Breast epithelium (tissue), 3 donors: ENCODE results near the gene F11.

Experiments
- POLR2A ChIP-seq: fragments of 450-650 bp; IDR thresholded peaks from one replicate; pipeline ENCODE4 v1.6.1; 2016; ENCODE audit warnings: antibody characterized with exemption, mild to moderate bottlenecking, moderate library complexity
- TF ChIP-seq, protein P1 (sequence below), 3 donors: fragments of 450-650 bp; IDR thresholded peaks; one replicate each; pipeline ENCODE4 v1.5.1; 2016 to 2017; ENCODE audit warnings: antibody characterized with exemption in 3 of 3, mild to moderate bottlenecking in 3 of 3, moderate library complexity in 3 of 3

DNA sequence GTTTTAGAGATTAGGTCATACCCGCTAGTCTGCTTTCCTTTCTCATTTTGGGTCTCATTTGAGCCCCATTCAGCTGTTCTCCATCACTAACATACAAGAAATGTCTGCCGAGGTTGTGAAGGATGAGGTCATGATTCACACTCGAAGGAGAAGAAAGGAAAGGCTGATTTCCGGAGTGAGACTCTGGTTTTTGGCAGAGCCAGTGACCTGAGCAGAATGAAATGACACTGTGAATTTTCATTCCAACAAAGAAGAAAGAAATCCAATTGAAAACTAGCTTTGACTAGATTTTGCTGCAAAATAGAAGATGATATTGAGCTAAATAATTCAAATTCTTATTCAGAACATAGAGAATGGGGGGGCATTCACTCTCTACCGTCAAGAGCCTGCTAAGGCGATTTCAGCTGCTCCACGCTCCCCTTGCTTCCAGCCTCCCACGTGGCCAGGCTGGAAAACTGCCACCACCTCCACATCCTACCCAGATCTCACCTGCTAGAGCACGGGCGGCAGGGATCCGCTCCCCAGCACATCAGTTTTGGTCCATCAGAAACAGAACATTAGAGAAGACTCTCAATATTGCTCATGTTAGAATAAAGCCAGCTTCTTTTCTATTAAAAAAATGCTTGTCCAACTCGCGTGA lies 39.0 kb downstream of the F11 start:
- TF ChIP-seq, protein P1, sequence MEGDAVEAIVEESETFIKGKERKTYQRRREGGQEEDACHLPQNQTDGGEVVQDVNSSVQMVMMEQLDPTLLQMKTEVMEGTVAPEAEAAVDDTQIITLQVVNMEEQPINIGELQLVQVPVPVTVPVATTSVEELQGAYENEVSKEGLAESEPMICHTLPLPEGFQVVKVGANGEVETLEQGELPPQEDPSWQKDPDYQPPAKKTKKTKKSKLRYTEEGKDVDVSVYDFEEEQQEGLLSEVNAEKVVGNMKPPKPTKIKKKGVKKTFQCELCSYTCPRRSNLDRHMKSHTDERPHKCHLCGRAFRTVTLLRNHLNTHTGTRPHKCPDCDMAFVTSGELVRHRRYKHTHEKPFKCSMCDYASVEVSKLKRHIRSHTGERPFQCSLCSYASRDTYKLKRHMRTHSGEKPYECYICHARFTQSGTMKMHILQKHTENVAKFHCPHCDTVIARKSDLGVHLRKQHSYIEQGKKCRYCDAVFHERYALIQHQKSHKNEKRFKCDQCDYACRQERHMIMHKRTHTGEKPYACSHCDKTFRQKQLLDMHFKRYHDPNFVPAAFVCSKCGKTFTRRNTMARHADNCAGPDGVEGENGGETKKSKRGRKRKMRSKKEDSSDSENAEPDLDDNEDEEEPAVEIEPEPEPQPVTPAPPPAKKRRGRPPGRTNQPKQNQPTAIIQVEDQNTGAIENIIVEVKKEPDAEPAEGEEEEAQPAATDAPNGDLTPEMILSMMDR (IDR thresholded peaks at IDR 0.05), result no peak
- no peak for TF ChIP-seq POLR2A
